Common myeloid progenitor, CD34-positive (primary cell): ENCODE measurements around the gene FZD1.

Source experiments
- CTCF ChIA-PET: fragments of 350-600 bp; sonication (Branson Sonifier 250); formaldehyde crosslinking; loops from one replicate; lab custom pipeline; 2021; ENCODE audit warnings: antibody characterized with exemption; lab: Charles Lee
- POLR2A ChIA-PET: fragments of 350-600 bp; sonication (Branson Sonifier 250); formaldehyde crosslinking; loops from one replicate; lab custom pipeline; 2021; ENCODE audit warnings: antibody characterized with exemption; lab: Charles Lee
- DNase-seq, 3 donors: peaks; one replicate each; pipeline versions ENCODE4 v3.0.0 to v3.0.0-alpha.2; 2013
- H3K27ac ChIP-seq, 2 experiments: 1 replicate in 1 of 2; 2 replicates in 1 of 2; pipeline ENCODE4 v1.7.0; 2013; ENCODE audit warnings: inconsistent platforms in 2 of 2, low read length in 2 of 2, mild to moderate bottlenecking in 2 of 2, low read depth in 1 of 2, moderate library complexity in 1 of 2; ENCODE audit not compliant: severe bottlenecking in 2 of 2, insufficient read depth in 1 of 2, poor library complexity in 1 of 2
- H3K27me3 ChIP-seq, 5 experiments: replicated peaks in 2 of 5; 1 replicate in 3 of 5; 2 replicates in 2 of 5; pipeline versions ENCODE4 v1.6.1 to v1.7.0; 2013; ENCODE audit warnings: low read length in 4 of 5, mild to moderate bottlenecking in 2 of 5, moderate library complexity in 2 of 5, inconsistent platforms in 1 of 5; ENCODE audit not compliant: insufficient read depth in 5 of 5, control insufficient read depth in 4 of 5
- H3K36me3 ChIP-seq, 4 experiments: 1 replicate in 2 of 4; 2 replicates in 2 of 4; pipeline versions ENCODE4 v1.6.1 to v1.7.0; 2013; ENCODE audit warnings: low read length in 3 of 4, control low read depth in 1 of 4, mild to moderate bottlenecking in 1 of 4; ENCODE audit not compliant: control insufficient read depth in 4 of 4, insufficient read depth in 4 of 4
- H3K4me1 ChIP-seq, 4 experiments: 1 replicate in 3 of 4; 2 replicates in 1 of 4; pipeline versions ENCODE4 v1.6.1 to v1.7.1; 2013; ENCODE audit warnings: low read length in 3 of 4, mild to moderate bottlenecking in 3 of 4, control low read depth in 1 of 4, inconsistent platforms in 1 of 4, moderate library complexity in 1 of 4; ENCODE audit not compliant: control insufficient read depth in 4 of 4, insufficient read depth in 4 of 4; ENCODE audit errors: control extremely low read depth in 1 of 4
- H3K4me3 ChIP-seq, 7 experiments: 1 replicate in 4 of 7; 2 replicates in 3 of 7; pipeline versions ENCODE4 v1.5.1 to v1.7.0; 2013; ENCODE audit warnings: mild to moderate bottlenecking in 7 of 7, low read length in 6 of 7, moderate library complexity in 6 of 7, inconsistent platforms in 2 of 7, low read depth in 2 of 7, control low read depth in 1 of 7; ENCODE audit not compliant: insufficient read depth in 4 of 7, control insufficient read depth in 1 of 7; ENCODE audit errors: extremely low read depth in 1 of 7
- H3K9me3 ChIP-seq, 5 experiments: 1 replicate in 4 of 5; 2 replicates in 1 of 5; pipeline versions ENCODE4 v1.6.1 to v1.7.1; 2013; ENCODE audit warnings: low read length in 4 of 5, mild to moderate bottlenecking in 2 of 5, inconsistent platforms in 1 of 5, low read depth in 1 of 5, moderate library complexity in 1 of 5; ENCODE audit not compliant: control insufficient read depth in 4 of 5, insufficient read depth in 2 of 5; ENCODE audit errors: control extremely low read depth in 1 of 5
- WGBS: methylation state at CpG from one replicate; pipeline ENCODE4 v1.1.5; 2013; ENCODE audit not compliant: insufficient coverage; 5-methylcytosine and 5-hydroxymethylcytosine counted together

FZD1 gene

DNA sequence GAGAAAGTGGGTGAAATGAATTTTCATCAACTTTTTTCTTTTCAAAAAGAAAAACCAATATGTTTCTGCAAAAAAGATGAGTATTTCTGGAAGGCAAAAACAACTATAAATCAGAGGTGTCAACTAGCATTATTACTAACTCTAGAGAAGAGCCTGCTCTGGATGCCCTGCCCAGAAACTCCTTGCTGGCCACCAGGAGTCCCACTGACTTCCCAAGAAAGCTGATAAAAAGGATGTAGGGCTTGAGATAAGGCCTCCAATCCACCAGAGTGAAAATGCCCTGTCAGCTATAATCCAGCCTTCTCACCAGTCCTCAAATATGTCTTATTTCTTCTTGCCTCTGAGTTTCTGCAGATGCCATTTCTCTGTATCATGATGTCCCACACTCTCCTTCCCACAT is 16.7 kb upstream of the FZD1 start:
- Histone ChIP-seq H3K27ac (no peak overlapping the region), H3K4me1 (no peaks in the 10 kb centered on the region), H3K27me3 (peaks cover 0 to 2% (median 0%) of the 10 kb centered on the region in 5 experiments), H3K9me3 (no peaks in the 10 kb centered on the region), H3K36me3 (no peaks in the 10 kb centered on the region), H3K4me3 (no peak overlapping the region)
- ChIA-PET CTCF (interaction anchor here (1.0 to 1.6 kb wide), 2 partner anchors 10 to 161 kb away, joined by 3 read pairs; no protein-coding TSS in a partner anchor), POLR2A (no interaction called here)
- no peak for DNase-seq

- peaks cover 0 to 2% (median 0%) of the 10 kb centered on the region in 5 experiments for H3K27me3 ChIP-seq
- H3K27ac ChIP-seq: no peak overlapping the region
- ChIA-PET POLR2A (no interaction called here), CTCF (no interaction called here)
- H3K9me3 ChIP-seq: no peaks in the 10 kb centered on the region
- H3K4me3 ChIP-seq: no peak overlapping the region
- H3K4me1 ChIP-seq: no peaks in the 10 kb centered on the region
- 69% methylated on average over 2 of the region's 2 CpGs for WGBS
- DNase-seq: no peak
- H3K36me3 ChIP-seq: no peaks in the 10 kb centered on the region
Measured at GRCh38 chr7:91248996-91249395, 15.2 kb upstream of the FZD1 start.

- Histone ChIP-seq H3K27me3 (peaks cover 0 to 2% (median 0%) of the 10 kb centered on the region in 5 experiments), H3K4me1 (no peaks in the 10 kb centered on the region), H3K27ac (no peak overlapping the region), H3K4me3 (no peak overlapping the region), H3K9me3 (no peaks in the 10 kb centered on the region), H3K36me3 (no peaks in the 10 kb centered on the region)
- no peak for DNase-seq
- POLR2A ChIA-PET: no interaction called here
- WGBS: 100% methylated on average over 1 of the region's 4 CpGs
- CTCF ChIA-PET: interaction anchor here (1.0 kb wide), 1 partner anchor 10 kb away, joined by 4 read pairs; no protein-coding TSS in a partner anchor
Measured at GRCh38 chr7:91249506-91250233, 14.6 kb upstream of the FZD1 start.

GRCh38 chr7:91250706-91251105 is 13.5 kb upstream of the FZD1 start:
- Histone ChIP-seq H3K4me1 (no peaks in the 10 kb centered on the region), H3K36me3 (no peaks in the 10 kb centered on the region), H3K4me3 (no peak overlapping the region), H3K27me3 (peaks cover 0 to 2% (median 0%) of the 10 kb centered on the region in 5 experiments), H3K9me3 (no peaks in the 10 kb centered on the region), H3K27ac (no peak overlapping the region)
- POLR2A ChIA-PET: no interaction called here
- CTCF ChIA-PET: interaction anchor here (1.0 kb wide), 1 partner anchor 9 kb away, joined by 4 read pairs; no protein-coding TSS in a partner anchor
- DNase-seq: no peak
- 97% methylated on average over 3 of the region's 4 CpGs for WGBS

DNA sequence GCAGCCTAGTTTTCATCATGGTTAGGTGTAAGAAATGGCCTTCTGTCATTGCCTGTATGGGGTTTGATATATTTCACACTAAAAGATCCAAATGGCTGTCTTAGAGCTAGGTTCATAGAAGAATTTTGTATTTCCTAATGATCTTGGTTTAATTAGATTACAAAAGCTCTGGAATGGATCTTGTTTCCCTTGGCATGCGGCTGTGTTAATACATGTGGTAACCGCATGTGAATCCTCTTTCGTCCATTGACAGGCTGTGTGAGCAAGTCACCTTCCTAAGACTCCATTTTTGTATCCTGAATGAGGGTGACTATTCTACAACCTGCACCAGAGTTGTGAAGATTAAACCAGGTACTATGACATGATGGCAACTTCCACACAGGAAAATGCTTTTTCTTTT is 12.4 kb upstream of the FZD1 start:
- no peak overlapping the region for H3K27ac ChIP-seq
- no peaks in the 10 kb centered on the region for H3K4me1 ChIP-seq
- DNase-seq: no peak
- no peaks in the 10 kb centered on the region for H3K27me3 ChIP-seq
- CTCF ChIA-PET: interaction anchor here (0.9 kb wide), 1 partner anchor 28 kb away, joined by 6 read pairs; no protein-coding TSS in a partner anchor
- peaks cover 0 to 3% (median 0%) of the 10 kb centered on the region in 5 experiments for H3K9me3 ChIP-seq
- WGBS: 100% methylated on average over 2 of the region's 3 CpGs
- POLR2A ChIA-PET: no interaction called here
- H3K4me3 ChIP-seq: no peak overlapping the region
- H3K36me3 ChIP-seq: no peaks in the 10 kb centered on the region

DNA sequence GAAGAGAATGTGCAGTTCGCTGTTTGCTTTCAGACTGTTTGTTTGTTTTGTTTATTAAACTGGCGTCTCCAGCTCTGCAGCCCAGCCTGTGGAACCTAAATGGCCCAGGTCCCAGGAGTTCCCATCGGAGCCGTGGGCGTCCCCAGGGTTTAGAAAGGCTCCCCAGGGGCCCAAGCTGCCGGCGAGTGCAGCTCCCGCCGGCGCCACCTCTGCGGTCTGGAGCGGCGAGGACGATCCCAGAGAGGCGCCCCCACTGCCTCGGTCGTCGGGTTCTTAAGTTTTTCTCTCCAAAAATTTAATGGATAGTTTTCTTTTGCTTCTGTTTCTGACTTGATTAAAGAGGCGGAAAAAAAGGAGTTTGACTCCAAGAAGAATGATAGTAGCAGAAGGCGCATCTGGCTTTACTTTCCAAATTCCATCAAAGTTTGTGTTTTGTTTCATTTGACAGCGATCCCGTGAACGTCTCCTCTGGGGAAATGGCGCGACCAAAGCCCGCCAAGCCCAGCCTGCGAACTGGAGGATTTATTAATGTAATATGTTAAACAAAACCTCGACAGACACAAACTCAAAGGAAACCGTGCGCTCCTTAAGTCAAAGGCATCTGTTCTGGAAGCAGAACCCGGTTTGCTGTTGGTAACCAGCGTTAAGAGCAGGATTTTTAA is 718 bp upstream of the FZD1 start:
- DNase-seq: peak; percentile 21 to 54 (median 26)
- 0% methylated on average over 11 of the region's 32 CpGs for WGBS
- POLR2A ChIA-PET: no interaction called here
- Histone ChIP-seq H3K9me3 (peaks cover 0 to 5% (median 0%) of the 10 kb centered on the region in 5 experiments), H3K36me3 (no peaks in the 10 kb centered on the region), H3K4me1 (peaks cover 0 to 25% (median 22%) of the 10 kb centered on the region in 4 experiments), H3K4me3 (peak overlapping the region; percentile 66 to 97 (median 83)), H3K27ac (peak overlapping the region in 1 of 2 experiments; percentile 32), H3K27me3 (peaks cover 4 to 30% (median 15%) of the 10 kb centered on the region in 5 experiments)
- CTCF ChIA-PET: no interaction called here
